GM12878 (cell line): ENCODE results near the gene BCOR. TPM values are rescaled to one million over a fixed set of nuclear protein-coding genes. Genes with fewer than 3 reads are reported as not detected.

ENCODE experiments used
- EGR1 ChIP-seq, 2 experiments: IDR thresholded peaks; 1 replicate in 1 of 2; 2 replicates in 1 of 2; pipeline ENCODE4 v1.6.1; 2011 to 2012; ENCODE audit warnings: low read depth in 2 of 2, low read length in 2 of 2, borderline replicate concordance in 1 of 2, mild to moderate bottlenecking in 1 of 2, moderate library complexity in 1 of 2
- MTA2 ChIP-seq: fragments of 450-650 bp; IDR thresholded peaks from 2 replicates; pipeline ENCODE4 v1.6.1; 2016; ENCODE audit warnings: low read depth, mild to moderate bottlenecking, moderate library complexity
- NFIC ChIP-seq: IDR thresholded peaks from 2 replicates; pipeline ENCODE4 v1.6.1; 2012; ENCODE audit warnings: low read depth, mild to moderate bottlenecking, inconsistent platforms, low read length, moderate library complexity
- NFYA ChIP-seq: IDR thresholded peaks from 2 replicates; pipeline ENCODE4 v1.6.1; 2011; ENCODE audit warnings: low read depth, mild to moderate bottlenecking, low read length, improper control_type of control experiment, borderline replicate concordance
- WRNIP1 ChIP-seq: IDR thresholded peaks from 2 replicates; pipeline ENCODE4 v1.6.1; 2011; ENCODE audit warnings: low read depth, low read length, improper control_type of control experiment, borderline replicate concordance
- ZBTB11 ChIP-seq: fragments of 450-650 bp; formaldehyde crosslinking; IDR thresholded peaks from 2 replicates; pipeline ENCODE4 v1.5.0; 2022; ENCODE audit warnings: mild to moderate bottlenecking, missing genetic modification characterization
- polyA plus RNA-seq, 11 experiments: library from polyadenylated mRNA; depleted of rRNA in 4 of 11; unstranded in 6 of 11; stranded (reverse) in 5 of 11; fragments of >200 nt; fragmentation: Nextera tagmentation in 4 of 11; fragmentation: Illumina TruSeq in 1 of 11; extraction: Ambion mirVana in 4 of 11; extraction: Trizol in 1 of 11; gene quantifications; 1 replicate in 1 of 11; 2 replicates in 10 of 11; pipeline versions ENCODE4 v1.2.1 to v1.2.3, GENCODE V29; 2011 to 2016; ENCODE audit warnings: inconsistent platforms in 2 of 11, missing spikeins in 2 of 11, low read depth in 1 of 11
- total RNA-seq, 4 experiments: library from RNA; depleted of rRNA in 3 of 4; stranded (reverse); fragments of >200 nt in 3 of 4; fragmentation: Illumina TruSeq in 1 of 4; extraction: Trizol in 1 of 4; gene quantifications; 2 replicates each; pipeline versions ENCODE4 v1.2.1 to v1.2.3, GENCODE V29; 2013 to 2021

Gene BCOR
- total and polyA plus RNA-seq, 10 of the 15 experiments (the other 5 are each of a cell fraction or from before 2014, with no cell fraction given): 5.1 to 16.4 (median 10.1) TPM

- TF ChIP-seq MTA2 (no peak), NFYA (no peak), NFIC (no peak), EGR1 (IDR thresholded peaks at IDR 0.05; ENCODE audit: borderline replicate concordance in 1 of 2, low read depth in 2 of 2, low read length in 2 of 2) (peak in 1 of 2 experiments; percentile 9; a peak in 1 of 3 replicates), ZBTB11 (CRISPR knock-in tag) (no peak), WRNIP1 (no peak)
- TF ChIP-seq, all 136 proteins: peak for 13
Measured at GRCh38 chrX:40097504-40098263, at the start of gene BCOR (continued).
